Mesothelial cell of epicardium (in vitro differentiated cells): ENCODE measurements around the gene ISG15. TPM values are rescaled to one million over a fixed set of nuclear protein-coding genes. Genes with fewer than 3 reads are reported as not detected.

Experiments used
- DNase-seq, 2 experiments: peaks; one replicate each; pipeline ENCODE4 v3.0.0; 2021; ENCODE audit warnings: low spot score in 2 of 2; ENCODE audit not compliant: unreplicated experiment in 2 of 2
- H3K27ac Mint-ChIP-seq: 2 replicates; pipeline ENCODE4 v1.8.0; 2021; ENCODE audit warnings: mixed read lengths
- H3K27me3 Mint-ChIP-seq: 2 replicates; pipeline ENCODE4 v1.8.0; 2021; ENCODE audit warnings: low read depth, mixed read lengths
- H3K36me3 Mint-ChIP-seq: 2 replicates; pipeline ENCODE4 v1.8.0; 2021; ENCODE audit warnings: mixed read lengths
- H3K4me1 Mint-ChIP-seq: 2 replicates; pipeline ENCODE4 v1.8.0; 2021; ENCODE audit warnings: mixed read lengths
- H3K4me3 Mint-ChIP-seq: 2 replicates; pipeline ENCODE4 v1.8.0; 2021; ENCODE audit warnings: mild to moderate bottlenecking, moderate library complexity, mixed read lengths
- H3K9me3 Mint-ChIP-seq: 2 replicates; pipeline ENCODE4 v1.8.0; 2021; ENCODE audit warnings: mixed read lengths
- total RNA-seq: library from RNA; stranded (reverse); gene quantifications from 3 replicates; pipeline ENCODE4 v1.2.1, GENCODE V29; 2021
- TF ChIP-seq, protein P1 (sequence below): fragments of 200-600 bp; sonication (generic); IDR thresholded peaks from one replicate; pipeline ENCODE4 v1.5.0; 2021; ENCODE audit warnings: antibody characterized with exemption; ENCODE audit not compliant: unreplicated experiment

ISG15 gene
- total RNA-seq, 1 donor from 2014 or later: 139 TPM

DNA sequence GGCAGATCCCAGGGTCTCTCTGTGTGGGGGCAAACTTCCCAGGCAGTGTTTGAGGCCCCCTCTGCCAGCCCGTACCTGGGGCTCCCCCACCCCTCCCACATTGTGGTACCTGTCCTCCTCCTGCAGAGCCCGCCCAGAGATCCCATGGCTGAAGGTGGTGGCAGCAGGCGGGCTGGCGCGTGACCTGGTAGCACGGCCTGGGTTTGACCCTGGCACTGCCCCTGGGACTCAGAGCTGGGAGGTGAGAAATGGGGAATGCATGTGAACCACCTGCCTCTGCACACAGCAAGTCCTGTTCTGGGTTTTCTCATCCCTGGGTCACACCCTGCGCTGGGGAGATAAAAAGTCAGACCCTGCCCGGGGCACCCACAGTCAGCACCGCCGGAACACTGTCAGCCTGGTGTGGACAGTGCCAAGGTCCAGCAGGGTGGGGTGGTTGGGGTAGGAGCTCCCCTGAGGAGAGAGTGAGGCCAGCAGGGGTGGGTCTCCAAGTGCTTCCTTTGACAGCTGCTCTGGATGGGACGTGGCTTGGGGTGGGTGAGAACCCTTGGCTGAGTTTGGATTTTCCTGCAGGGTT, 18.4 kb downstream of the ISG15 start:
- Mint-ChIP-seq H3K9me3 (no peaks in the 10 kb centered on the region), H3K27ac (peak overlapping the region; percentile 91), H3K27me3 (peaks cover 13% of the 10 kb centered on the region), H3K4me3 (peak overlapping the region; percentile 50), H3K36me3 (peaks cover 4% of the 10 kb centered on the region), H3K4me1 (peaks cover 13% of the 10 kb centered on the region)
- no peak for DNase-seq
- TF ChIP-seq, protein P1, sequence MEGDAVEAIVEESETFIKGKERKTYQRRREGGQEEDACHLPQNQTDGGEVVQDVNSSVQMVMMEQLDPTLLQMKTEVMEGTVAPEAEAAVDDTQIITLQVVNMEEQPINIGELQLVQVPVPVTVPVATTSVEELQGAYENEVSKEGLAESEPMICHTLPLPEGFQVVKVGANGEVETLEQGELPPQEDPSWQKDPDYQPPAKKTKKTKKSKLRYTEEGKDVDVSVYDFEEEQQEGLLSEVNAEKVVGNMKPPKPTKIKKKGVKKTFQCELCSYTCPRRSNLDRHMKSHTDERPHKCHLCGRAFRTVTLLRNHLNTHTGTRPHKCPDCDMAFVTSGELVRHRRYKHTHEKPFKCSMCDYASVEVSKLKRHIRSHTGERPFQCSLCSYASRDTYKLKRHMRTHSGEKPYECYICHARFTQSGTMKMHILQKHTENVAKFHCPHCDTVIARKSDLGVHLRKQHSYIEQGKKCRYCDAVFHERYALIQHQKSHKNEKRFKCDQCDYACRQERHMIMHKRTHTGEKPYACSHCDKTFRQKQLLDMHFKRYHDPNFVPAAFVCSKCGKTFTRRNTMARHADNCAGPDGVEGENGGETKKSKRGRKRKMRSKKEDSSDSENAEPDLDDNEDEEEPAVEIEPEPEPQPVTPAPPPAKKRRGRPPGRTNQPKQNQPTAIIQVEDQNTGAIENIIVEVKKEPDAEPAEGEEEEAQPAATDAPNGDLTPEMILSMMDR: no peak

DNA sequence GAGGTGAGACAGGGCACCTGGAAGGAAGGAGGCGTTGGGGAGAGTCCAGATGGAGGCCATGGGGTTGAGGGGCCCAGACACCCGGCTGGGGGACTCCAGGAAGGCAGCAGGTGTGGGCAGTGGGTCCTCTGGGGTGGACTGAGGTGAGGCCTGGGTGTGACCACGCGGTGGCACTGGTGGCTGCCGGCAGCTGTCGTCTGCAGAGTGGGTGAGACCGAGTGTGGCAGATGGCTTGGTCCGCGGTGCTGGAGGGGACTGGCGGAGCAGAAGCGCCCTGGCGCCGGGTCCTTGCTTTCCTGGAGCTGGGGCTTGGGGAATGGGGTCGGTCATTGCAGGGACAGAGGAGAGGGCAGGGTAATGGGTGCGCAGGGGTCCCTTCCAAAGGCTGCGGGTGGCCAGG, 19.1 kb downstream of the ISG15 start:
- Mint-ChIP-seq H3K36me3 (peaks cover 4% of the 10 kb centered on the region), H3K27me3 (peaks cover 13% of the 10 kb centered on the region), H3K27ac (peak overlapping the region; percentile 91), H3K4me3 (peak overlapping the region; percentile 50), H3K4me1 (peaks cover 10% of the 10 kb centered on the region), H3K9me3 (no peaks in the 10 kb centered on the region)
- TF ChIP-seq, protein P1: no peak
- no peak for DNase-seq

DNA sequence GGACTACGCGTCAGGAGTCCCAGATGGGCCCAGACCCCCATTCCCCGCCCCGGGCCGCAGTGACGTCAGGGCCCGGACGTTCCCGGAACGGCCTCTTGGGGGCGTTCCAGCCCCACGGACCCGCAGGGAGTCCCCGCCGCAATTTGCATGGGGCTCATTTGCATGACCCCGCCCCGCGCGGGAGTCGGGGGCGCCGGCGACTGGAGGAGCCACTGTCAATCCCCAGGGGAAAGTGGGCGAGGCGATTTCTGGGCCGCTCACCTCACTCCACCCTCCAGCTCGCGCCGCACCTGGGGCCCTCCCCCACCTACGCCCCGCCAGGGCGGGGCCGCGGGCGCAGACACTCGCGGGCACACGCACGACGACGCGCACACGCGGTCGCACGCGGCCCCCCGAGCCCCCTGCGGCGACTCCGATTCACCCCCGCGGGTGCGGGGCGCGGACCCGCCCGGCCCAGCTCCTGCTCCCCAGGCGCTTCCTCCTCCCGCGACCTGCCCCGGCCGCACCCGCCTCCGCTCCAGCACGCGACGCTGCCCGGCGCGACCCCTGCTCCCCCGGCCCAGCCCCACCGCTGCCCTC, 19.8 kb downstream of the ISG15 start:
- Mint-ChIP-seq H3K9me3 (no peaks in the 10 kb centered on the region), H3K4me3 (peak overlapping the region; percentile 59), H3K36me3 (peaks cover 4% of the 10 kb centered on the region), H3K27me3 (peaks cover 17% of the 10 kb centered on the region), H3K27ac (no peak overlapping the region), H3K4me1 (peaks cover 9% of the 10 kb centered on the region)
- TF ChIP-seq, protein P1: peak; percentile 95
- peak; percentile 93 to 97 for DNase-seq

DNA sequence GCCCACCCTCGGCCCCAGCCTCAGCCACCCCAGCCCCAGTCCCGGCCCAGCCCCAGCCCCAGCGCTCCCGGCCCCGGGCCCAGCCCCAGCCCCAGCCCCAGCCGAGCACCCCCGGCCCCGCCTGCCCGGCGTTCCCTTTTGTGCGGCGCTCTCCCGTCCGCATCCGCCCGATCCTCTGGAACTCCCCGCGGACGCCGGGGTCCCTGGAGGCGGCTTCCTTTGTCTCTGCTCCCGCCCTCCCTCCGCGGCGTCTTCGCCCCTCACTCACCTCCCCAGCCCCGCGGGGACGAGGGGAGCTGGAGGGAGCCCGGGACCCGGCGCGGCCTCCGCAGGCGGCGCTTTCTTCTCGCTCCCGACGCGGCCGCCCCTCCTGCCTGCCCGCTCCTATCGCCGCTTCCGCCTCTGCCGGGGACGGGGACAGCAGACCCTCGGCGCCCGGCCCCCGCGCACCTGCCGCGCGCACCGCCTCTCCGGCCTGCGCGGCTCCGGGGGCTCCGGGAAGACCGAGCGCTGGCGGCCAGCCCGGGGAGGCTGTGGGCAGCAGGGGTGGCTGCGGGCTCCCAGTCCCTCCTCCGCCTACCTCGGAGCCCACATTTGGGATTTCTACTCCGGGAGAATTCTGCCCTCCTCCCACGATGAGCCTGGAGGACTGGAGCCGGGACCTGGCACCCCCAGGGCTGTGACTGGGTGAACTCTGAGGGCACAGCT, 20.6 kb downstream of the ISG15 start:
- TF ChIP-seq, protein P1: no peak
- peaks cover 23% of the 10 kb centered on the region for H3K27me3 Mint-ChIP-seq
- peaks cover 15% of the 10 kb centered on the region for H3K4me1 Mint-ChIP-seq
- no peak overlapping the region for H3K27ac Mint-ChIP-seq
- DNase-seq: no peak
- H3K36me3 Mint-ChIP-seq: peaks cover 10% of the 10 kb centered on the region
- H3K4me3 Mint-ChIP-seq: peak overlapping the region; percentile 60
- no peaks in the 10 kb centered on the region for H3K9me3 Mint-ChIP-seq

DNA sequence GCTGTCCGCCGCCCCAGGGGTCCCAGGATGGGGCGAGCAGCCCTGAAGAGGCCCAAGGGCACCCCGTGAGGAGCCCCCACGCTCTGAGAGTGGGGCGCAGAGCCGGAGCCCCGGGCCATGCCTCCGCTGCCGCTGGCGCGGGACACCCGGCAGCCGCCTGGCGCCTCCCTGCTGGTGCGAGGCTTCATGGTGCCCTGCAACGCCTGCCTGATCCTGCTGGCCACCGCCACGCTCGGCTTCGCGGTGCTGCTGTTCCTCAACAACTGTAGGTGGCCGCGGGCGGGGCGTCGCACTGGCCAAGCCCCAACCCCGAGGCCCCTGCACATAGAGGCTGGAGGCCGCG, 21.1 kb downstream of the ISG15 start:
- TF ChIP-seq, protein P1: no peak
- DNase-seq: no peak
- H3K4me3 Mint-ChIP-seq: peak overlapping the region; percentile 60
- peaks cover 29% of the 10 kb centered on the region for H3K27me3 Mint-ChIP-seq
- no peak overlapping the region for H3K27ac Mint-ChIP-seq
- H3K4me1 Mint-ChIP-seq: peaks cover 19% of the 10 kb centered on the region
- peaks cover 10% of the 10 kb centered on the region for H3K36me3 Mint-ChIP-seq
- H3K9me3 Mint-ChIP-seq: no peaks in the 10 kb centered on the region
